GM21515 (cell line): ENCODE data around the gene MAPK14.
A peak's percentile ranks its signal among the peaks of the same experiment; 100 is the strongest.
"Not testable (repeated sequence)": the region's sequence is repeated elsewhere in the genome, so short reads cannot be mapped to it uniquely, and the experiment has no call there.

Source experiments
- ATAC-seq: cut with Tn5 transposase; IDR thresholded peaks from one replicate; pipeline ENCODE4 v1.9.1; 2021; ENCODE audit not compliant: unreplicated experiment

The MAPK14 gene

GRCh38 chr6:36027501-36028087, at the start of gene MAPK14:
Gene MAPK14, plus strand, starts transcription at chr6:36027808. Its CDS starts 350 bp downstream, at chr6:36028158.
- ATAC-seq: peak; percentile 88

- ATAC-seq: not testable (repeated sequence)
Measured at GRCh38 chr6:35980126-35980525, 47.5 kb upstream of the MAPK14 start.

GRCh38 chr6:35980991-35981645, 46.5 kb upstream of the MAPK14 start:
- no peak for ATAC-seq

- ATAC-seq: no peak
Measured at GRCh38 chr6:35984701-35985100, 42.9 kb upstream of the MAPK14 start.

GRCh38 chr6:35988047-35988446, 39.6 kb upstream of the MAPK14 start:
- not testable (repeated sequence) for ATAC-seq

GRCh38 chr6:35993150-35993549, 34.5 kb upstream of the MAPK14 start:
- ATAC-seq: no peak

GRCh38 chr6:36000451-36000850, 27.2 kb upstream of the MAPK14 start:
- ATAC-seq: no peak

- ATAC-seq: no peak
Measured at GRCh38 chr6:36015666-36016065, 11.9 kb upstream of the MAPK14 start.

- no peak for ATAC-seq
Measured at GRCh38 chr6:36018339-36018738, 9.3 kb upstream of the MAPK14 start.

- no peak for ATAC-seq
Measured at GRCh38 chr6:36019167-36019566, 8.4 kb upstream of the MAPK14 start.

GRCh38 chr6:36020154-36020553, 7.5 kb upstream of the MAPK14 start:
- no peak for ATAC-seq

GRCh38 chr6:36023996-36024795, 3.4 kb upstream of the MAPK14 start, which contains the start of gene SLC26A8:
Gene SLC26A8, minus strand, starts transcription at chr6:36024641. Its CDS starts 4,934 bp downstream, at chr6:36019707.
- no peak for ATAC-seq

GRCh38 chr6:36025260-36025931, 2.2 kb upstream of the MAPK14 start:
- no peak for ATAC-seq

GRCh38 chr6:36025932-36026327, 1.7 kb upstream of the MAPK14 start:
- no peak for ATAC-seq

- ATAC-seq: peak; percentile 27
Measured at GRCh38 chr6:36028088-36028876, 674 bp downstream of the MAPK14 start.

- no peak for ATAC-seq
Measured at GRCh38 chr6:36028877-36029324, 1.3 kb downstream of the MAPK14 start.

- no peak for ATAC-seq
Measured at GRCh38 chr6:36029464-36029863, 1.9 kb downstream of the MAPK14 start.

GRCh38 chr6:36032261-36032660, 4.7 kb downstream of the MAPK14 start:
- no peak for ATAC-seq

GRCh38 chr6:36033144-36033543, 5.5 kb downstream of the MAPK14 start:
- ATAC-seq: not testable (repeated sequence)

GRCh38 chr6:36033935-36034334, 6.3 kb downstream of the MAPK14 start:
- ATAC-seq: no peak
